ENCODE results near the gene SPANXA2.
"Not testable (repeated sequence)": the region's sequence is repeated elsewhere in the genome, so short reads cannot be mapped to it uniquely, and the experiment has no call there.

DNA sequence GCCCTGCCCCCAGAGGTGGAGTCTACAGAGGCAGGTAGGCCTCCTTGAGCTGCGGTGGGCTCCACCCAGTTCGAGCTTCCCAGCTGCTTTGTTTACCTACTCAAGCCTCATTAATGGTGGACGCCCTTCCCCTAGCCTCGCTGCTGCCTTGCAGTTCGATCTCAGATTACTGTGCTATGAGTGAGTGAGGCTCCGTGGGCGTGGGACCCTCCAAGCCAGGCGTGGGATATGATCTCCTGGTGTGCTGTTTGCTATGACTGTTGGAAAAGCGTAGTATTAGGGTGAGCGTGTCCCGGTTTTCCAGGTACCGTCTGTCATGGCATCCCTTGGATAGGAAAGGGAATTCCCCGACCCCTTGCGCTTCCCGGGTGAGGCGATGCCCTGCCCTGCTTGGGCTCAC lies 47.0 kb upstream of the SPANXA2 start:
- TF ChIP-seq CTCF (conservative IDR thresholded peaks at IDR 0.05; ENCODE audit: low read depth, low read length); EZH2 (IDR thresholded peaks at IDR 0.05; ENCODE audit: borderline replicate concordance, low read depth, low read length, poor library complexity, severe bottlenecking): not testable (repeated sequence)
